Nephron progenitor cell (in vitro differentiated cells): ENCODE data around the gene TRIM9.

Source experiments
- DNase-seq: peaks from one replicate; pipeline ENCODE4 v3.0.0; 2021
- H3K27ac Mint-ChIP-seq: 2 replicates; pipeline ENCODE4 v1.8.0; 2021; ENCODE audit warnings: mild to moderate bottlenecking, moderate library complexity, mixed read lengths
- H3K27me3 Mint-ChIP-seq: 2 replicates; pipeline ENCODE4 v1.8.0; 2021; ENCODE audit warnings: mild to moderate bottlenecking, low read depth, mixed read lengths; ENCODE audit not compliant: poor library complexity
- H3K36me3 Mint-ChIP-seq: 2 replicates; pipeline ENCODE4 v1.8.0; 2021; ENCODE audit warnings: low read depth, mixed read lengths
- H3K4me1 Mint-ChIP-seq: 2 replicates; pipeline ENCODE4 v1.8.0; 2021; ENCODE audit warnings: mixed read lengths
- H3K4me3 Mint-ChIP-seq: 2 replicates; pipeline ENCODE4 v1.8.0; 2021; ENCODE audit warnings: mild to moderate bottlenecking, moderate library complexity, mixed read lengths
- H3K9me3 Mint-ChIP-seq: 2 replicates; pipeline ENCODE4 v1.8.0; 2021; ENCODE audit warnings: mild to moderate bottlenecking, moderate library complexity, mixed read lengths
- CTCF ChIP-seq: fragments of 200-600 bp; sonication (generic); IDR thresholded peaks from 2 replicates; pipeline ENCODE4 v1.5.0; 2021; ENCODE audit warnings: antibody characterized with exemption

TRIM9 gene

GRCh38 chr14:51073731-51074130, 21.2 kb downstream of the TRIM9 start:
- no peak for TF ChIP-seq CTCF
- Mint-ChIP-seq H3K4me3 (no peak overlapping the region), H3K27ac (no peak overlapping the region), H3K27me3 (no peaks in the 10 kb centered on the region), H3K9me3 (peaks cover 11% of the 10 kb centered on the region), H3K36me3 (no peaks in the 10 kb centered on the region), H3K4me1 (no peaks in the 10 kb centered on the region)
- no peak for DNase-seq

GRCh38 chr14:51072976-51073375, 21.9 kb downstream of the TRIM9 start:
- Mint-ChIP-seq H3K4me1 (no peaks in the 10 kb centered on the region), H3K36me3 (no peaks in the 10 kb centered on the region), H3K9me3 (peaks cover 11% of the 10 kb centered on the region), H3K27ac (no peak overlapping the region), H3K27me3 (no peaks in the 10 kb centered on the region), H3K4me3 (no peak overlapping the region)
- no peak for TF ChIP-seq CTCF
- DNase-seq = no peak

- Mint-ChIP-seq H3K36me3 (no peaks in the 10 kb centered on the region), H3K27me3 (no peaks in the 10 kb centered on the region), H3K9me3 (peaks cover 11% of the 10 kb centered on the region), H3K4me3 (no peak overlapping the region), H3K4me1 (peaks cover 6% of the 10 kb centered on the region), H3K27ac (no peak overlapping the region)
- no peak for TF ChIP-seq CTCF
- no peak for DNase-seq
Observed at GRCh38 chr14:51071857-51072256, 23.0 kb downstream of the TRIM9 start.

- H3K4me3 Mint-ChIP-seq = no peak overlapping the region
- TF ChIP-seq CTCF = no peak
- peaks cover 11% of the 10 kb centered on the region for H3K9me3 Mint-ChIP-seq
- peaks cover 6% of the 10 kb centered on the region for H3K4me1 Mint-ChIP-seq
- DNase-seq = no peak
- H3K36me3 Mint-ChIP-seq = no peaks in the 10 kb centered on the region
- no peaks in the 10 kb centered on the region for H3K27me3 Mint-ChIP-seq
- H3K27ac Mint-ChIP-seq = no peak overlapping the region
Observed at GRCh38 chr14:51070726-51071125, 24.2 kb downstream of the TRIM9 start.

- Mint-ChIP-seq H3K27ac (no peak overlapping the region), H3K4me1 (peaks cover 6% of the 10 kb centered on the region), H3K27me3 (no peaks in the 10 kb centered on the region), H3K4me3 (no peak overlapping the region), H3K36me3 (no peaks in the 10 kb centered on the region), H3K9me3 (peaks cover 11% of the 10 kb centered on the region)
- no peak for TF ChIP-seq CTCF
- no peak for DNase-seq
Observed at GRCh38 chr14:51069055-51069454, 25.9 kb downstream of the TRIM9 start.

GRCh38 chr14:51068268-51068667, 26.6 kb downstream of the TRIM9 start:
- no peak for DNase-seq
- Mint-ChIP-seq H3K9me3 (peaks cover 11% of the 10 kb centered on the region), H3K4me3 (no peak overlapping the region), H3K36me3 (peaks cover 1% of the 10 kb centered on the region), H3K27ac (no peak overlapping the region), H3K4me1 (peaks cover 6% of the 10 kb centered on the region), H3K27me3 (no peaks in the 10 kb centered on the region)
- TF ChIP-seq CTCF = no peak
